Neuron (in vitro differentiated cells): ENCODE results near the gene DCTN5.
"Not testable (repeated sequence)": the region's sequence is repeated elsewhere in the genome, so short reads cannot be mapped to it uniquely, and the experiment has no call there.

Experiments
- H2AFZ ChIP-seq: one replicate; pipeline ENCODE4 v1.6.1; 2013; ENCODE audit warnings: low read depth, mild to moderate bottlenecking, inconsistent platforms, low read length, moderate library complexity
- H3K27me3 ChIP-seq: one replicate; pipeline ENCODE4 v1.6.1; 2013; ENCODE audit warnings: low read length; ENCODE audit not compliant: insufficient read depth
- H3K36me3 ChIP-seq: one replicate; pipeline ENCODE4 v1.6.1; 2013; ENCODE audit warnings: low read length; ENCODE audit not compliant: insufficient read depth
- H3K4me1 ChIP-seq: one replicate; pipeline ENCODE4 v1.6.1; 2013; ENCODE audit warnings: low read length; ENCODE audit not compliant: insufficient read depth
- H3K4me3 ChIP-seq: 2 replicates; pipeline ENCODE4 v1.5.1; 2013; ENCODE audit warnings: mild to moderate bottlenecking, low read length, moderate library complexity
- H3K9me3 ChIP-seq: one replicate; pipeline ENCODE4 v1.6.1; 2013; ENCODE audit warnings: low read length

The DCTN5 gene

GRCh38 chr16:23709536-23709935 is 68.3 kb downstream of the DCTN5 start:
- no peaks in the 10 kb centered on the region for H3K4me1 ChIP-seq
- no peak overlapping the region for H3K4me3 ChIP-seq
- H3K9me3 ChIP-seq: no peaks in the 10 kb centered on the region
- H3K27me3 ChIP-seq: peaks cover 32% of the 10 kb centered on the region
- H3K36me3 ChIP-seq: no peaks in the 10 kb centered on the region
- no peak overlapping the region for H2AFZ ChIP-seq

DNA sequence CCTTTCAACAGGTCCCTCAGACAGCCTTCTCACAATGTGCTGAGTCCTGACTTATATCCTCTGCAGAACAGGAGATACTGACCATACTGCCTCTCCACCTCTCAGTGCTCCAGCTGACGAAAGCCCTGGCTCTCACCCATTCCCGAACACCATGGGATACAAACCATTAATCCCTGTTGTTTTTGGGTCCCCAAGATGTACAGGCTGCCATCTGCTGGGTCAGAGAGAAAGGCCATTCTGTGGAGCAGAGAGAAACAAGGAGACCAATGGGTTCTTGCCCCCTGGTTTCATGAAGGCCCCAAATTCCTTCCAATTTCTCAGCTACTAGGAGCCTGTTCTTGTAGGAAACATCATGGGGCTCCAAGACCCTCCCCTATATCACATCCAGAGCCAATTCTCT is 68.7 kb downstream of the DCTN5 start:
- H3K4me3 ChIP-seq: no peak overlapping the region
- no peaks in the 10 kb centered on the region for H3K9me3 ChIP-seq
- H3K27me3 ChIP-seq: peaks cover 33% of the 10 kb centered on the region
- no peaks in the 10 kb centered on the region for H3K36me3 ChIP-seq
- no peaks in the 10 kb centered on the region for H3K4me1 ChIP-seq
- H2AFZ ChIP-seq: no peak overlapping the region

DNA sequence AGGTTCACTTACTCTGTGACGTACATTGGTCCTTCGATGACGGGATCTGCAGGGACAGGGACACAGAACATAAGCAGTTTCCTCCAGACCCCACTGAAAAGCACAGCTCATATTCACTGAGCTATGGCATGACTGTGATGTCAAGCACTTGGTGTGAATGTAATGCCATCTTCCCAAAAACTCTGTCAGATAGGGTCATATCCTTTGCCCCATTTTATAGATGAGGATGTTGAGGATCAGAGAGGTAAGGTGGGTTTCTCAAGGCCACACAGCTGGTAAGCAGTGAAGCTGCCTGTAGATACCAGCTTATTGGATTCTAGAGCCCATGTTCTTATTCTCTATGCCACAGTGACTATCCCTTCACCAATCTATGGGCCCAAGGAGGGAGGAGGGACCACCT is 69.2 kb downstream of the DCTN5 start:
- no peak overlapping the region for H3K4me3 ChIP-seq
- no peaks in the 10 kb centered on the region for H3K36me3 ChIP-seq
- H3K9me3 ChIP-seq: no peaks in the 10 kb centered on the region
- H3K27me3 ChIP-seq: peaks cover 33% of the 10 kb centered on the region
- H3K4me1 ChIP-seq: no peaks in the 10 kb centered on the region
- no peak overlapping the region for H2AFZ ChIP-seq

- Histone ChIP-seq H3K9me3 (no peaks in the 10 kb centered on the region), H2AFZ (no peak overlapping the region), H3K36me3 (no peaks in the 10 kb centered on the region), H3K4me3 (no peak overlapping the region), H3K27me3 (peaks cover 33% of the 10 kb centered on the region), H3K4me1 (no peaks in the 10 kb centered on the region)
Observed at GRCh38 chr16:23711785-23712184, 70.5 kb downstream of the DCTN5 start.

GRCh38 chr16:23712976-23713375 is 71.7 kb downstream of the DCTN5 start, which contains the start of gene ERN2:
TSS of gene ERN2 (minus strand) at chr16:23713222. CDS start at chr16:23713187, 35 bp downstream.
- Histone ChIP-seq H2AFZ (no peak within 1 kb of the TSS), H3K36me3 (no peaks in the 10 kb centered on the region), H3K9me3 (no peaks in the 10 kb centered on the region), H3K4me3 (no peak within 1 kb of the TSS), H3K4me1 (no peaks in the 10 kb centered on the region), H3K27me3 (peaks cover 36% of the 10 kb centered on the region)

GRCh38 chr16:23716484-23716883 is 75.2 kb downstream of the DCTN5 start:
- H3K4me3 ChIP-seq: no peak overlapping the region
- H3K27me3 ChIP-seq: peaks cover 33% of the 10 kb centered on the region
- no peaks in the 10 kb centered on the region for H3K4me1 ChIP-seq

DNA sequence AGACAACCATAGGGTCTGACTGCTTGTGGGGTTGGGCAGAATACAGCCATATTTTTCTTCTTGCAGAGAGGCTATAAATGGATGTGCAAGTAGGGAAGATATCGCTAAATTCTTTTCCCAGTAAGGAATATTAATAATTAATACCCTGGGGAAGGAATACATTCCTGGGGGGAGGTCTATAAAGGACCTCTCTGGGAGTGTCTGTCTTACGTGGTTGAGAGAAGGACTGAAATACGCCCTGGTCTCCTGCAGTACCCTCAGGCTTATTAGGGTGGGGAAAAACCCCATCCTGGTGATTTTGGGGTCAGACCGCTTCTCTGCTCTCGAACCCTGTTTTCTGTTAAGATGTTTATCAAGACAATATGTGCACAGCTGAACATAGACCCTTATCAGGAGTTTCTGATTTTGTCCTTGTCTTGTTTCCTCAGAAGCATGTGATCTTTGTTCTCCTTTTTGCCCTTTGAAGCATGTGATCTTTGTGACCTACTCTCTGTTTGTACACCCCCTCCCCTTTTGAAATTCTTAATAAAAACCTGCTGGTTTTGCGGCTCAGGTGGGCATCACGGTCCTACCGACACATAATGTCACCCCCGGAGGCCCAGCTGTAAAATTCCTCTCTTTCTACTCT is 81.5 kb downstream of the DCTN5 start:
- H3K36me3 ChIP-seq, H3K4me3 ChIP-seq, H3K9me3 ChIP-seq, H3K27me3 ChIP-seq, H3K4me1 ChIP-seq, H2AFZ ChIP-seq: not testable (repeated sequence)

More at GRCh38 chr16:23716484-23716883, 75.2 kb downstream of the DCTN5 start:
- Histone ChIP-seq H2AFZ (no peak overlapping the region), H3K36me3 (no peaks in the 10 kb centered on the region), H3K9me3 (no peaks in the 10 kb centered on the region)

- Histone ChIP-seq H3K4me1 (no peaks in the 10 kb centered on the region), H2AFZ (no peak overlapping the region), H3K9me3 (no peaks in the 10 kb centered on the region), H3K36me3 (no peaks in the 10 kb centered on the region), H3K27me3 (no peaks in the 10 kb centered on the region), H3K4me3 (no peak overlapping the region)
Observed at GRCh38 chr16:23724096-23724784, 83.0 kb downstream of the DCTN5 start.

DNA sequence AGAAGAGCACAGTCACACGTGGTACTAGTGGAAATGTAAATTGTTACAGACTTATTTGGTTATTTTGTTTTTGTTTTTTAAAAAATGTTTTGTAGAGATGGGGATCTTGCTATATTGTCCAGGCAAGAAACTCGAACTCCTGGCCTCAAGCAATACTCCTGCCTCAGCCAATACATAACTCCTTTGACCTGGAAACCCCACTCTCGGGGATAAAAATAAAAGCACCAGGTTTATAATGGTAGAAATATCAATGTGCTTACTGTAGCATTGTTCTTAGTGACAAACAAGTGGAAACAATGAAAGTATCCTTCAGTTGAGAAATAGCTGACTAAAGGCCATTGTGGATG is 83.5 kb downstream of the DCTN5 start:
- H3K27me3 ChIP-seq: no peaks in the 10 kb centered on the region

DNA sequence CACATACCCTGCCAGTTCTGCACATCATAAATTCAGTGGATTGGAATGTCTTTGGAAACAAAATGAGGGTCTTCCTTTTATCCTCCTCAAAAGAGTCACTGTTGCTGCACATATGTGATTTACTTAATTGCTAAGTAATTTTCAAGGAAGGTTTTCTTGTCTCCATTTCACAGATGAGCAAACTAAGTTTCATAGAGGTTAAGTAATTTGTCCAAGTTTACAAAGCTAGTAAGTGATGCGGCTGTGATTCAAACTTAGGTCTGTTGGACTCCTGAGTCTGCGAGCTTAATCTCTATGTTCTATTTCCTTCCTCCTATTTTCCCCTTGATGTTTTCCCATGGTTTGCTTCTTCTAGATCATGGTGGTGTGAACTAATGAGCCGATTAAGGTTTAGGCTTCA is 85.4 kb downstream of the DCTN5 start:
- Histone ChIP-seq H3K4me1 (no peaks in the 10 kb centered on the region), H3K4me3 (no peak overlapping the region), H3K9me3 (no peaks in the 10 kb centered on the region), H3K27me3 (no peaks in the 10 kb centered on the region), H3K36me3 (no peaks in the 10 kb centered on the region), H2AFZ (no peak overlapping the region)

More for the DNA sequence above, 83.5 kb downstream of the DCTN5 start:
- H3K36me3 ChIP-seq: no peaks in the 10 kb centered on the region
- no peak overlapping the region for H3K4me3 ChIP-seq
- no peaks in the 10 kb centered on the region for H3K9me3 ChIP-seq
- no peak overlapping the region for H2AFZ ChIP-seq
- no peaks in the 10 kb centered on the region for H3K4me1 ChIP-seq
